KMS-11 (cell line): Measurements from ENCODE around the gene ADAMTS15.

Experiments used
- H2AFZ ChIP-seq: fragments of 200-600 bp; sonication (generic); 2 replicates; pipeline ENCODE4 v1.6.1; 2016; ENCODE audit warnings: antibody characterized with exemption, mixed run types, low read depth
- H3K27ac ChIP-seq: fragments of 200-600 bp; sonication (generic); 2 replicates; pipeline ENCODE4 v1.6.1; 2016; ENCODE audit warnings: mild to moderate bottlenecking, mixed run types
- H3K27me3 ChIP-seq: fragments of 200-600 bp; sonication (generic); 2 replicates; pipeline ENCODE4 v1.6.1; 2017; ENCODE audit warnings: mild to moderate bottlenecking, low read depth, mixed run types, moderate library complexity; ENCODE audit not compliant: insufficient read depth
- H3K36me3 ChIP-seq: fragments of 200-600 bp; sonication (generic); 2 replicates; pipeline ENCODE4 v1.6.1; 2017; ENCODE audit warnings: mild to moderate bottlenecking, mixed run types; ENCODE audit not compliant: insufficient read depth
- H3K4me1 ChIP-seq: fragments of 200-600 bp; sonication (generic); 2 replicates; pipeline ENCODE4 v1.6.1; 2016; ENCODE audit warnings: mild to moderate bottlenecking, low read depth, mixed run types; ENCODE audit not compliant: poor library complexity, severe bottlenecking
- H3K4me2 ChIP-seq: fragments of 200-600 bp; sonication (generic); 2 replicates; pipeline ENCODE4 v1.7.0; 2016; ENCODE audit warnings: mild to moderate bottlenecking, mixed run types
- H3K4me3 ChIP-seq: fragments of 200-600 bp; sonication (generic); IDR thresholded peaks from 2 replicates; pipeline ENCODE4 v1.6.1; 2017; ENCODE audit warnings: low read depth, low read length, mixed read lengths; ENCODE audit not compliant: insufficient read depth
- H3K79me2 ChIP-seq: fragments of 200-600 bp; sonication (generic); 2 replicates; pipeline ENCODE4 v1.6.1; 2016; ENCODE audit warnings: low read depth, mixed run types; ENCODE audit not compliant: insufficient read depth
- H3K9ac ChIP-seq: fragments of 200-600 bp; sonication (generic); 2 replicates; pipeline ENCODE4 v1.6.1; 2016; ENCODE audit warnings: mild to moderate bottlenecking, mixed run types
- H4K20me1 ChIP-seq: fragments of 200-600 bp; sonication (generic); 2 replicates; pipeline ENCODE4 v1.6.1; 2016; ENCODE audit warnings: mild to moderate bottlenecking, mixed run types; ENCODE audit not compliant: insufficient read depth
- TF ChIP-seq, protein P1 (sequence below): fragments of 200-600 bp; sonication (generic); conservative IDR thresholded peaks from 2 replicates; pipeline ENCODE4 v1.6.1; 2017; ENCODE audit warnings: low read depth, mild to moderate bottlenecking, antibody characterized with exemption, low read length, moderate library complexity, mixed read lengths

The ADAMTS15 gene

DNA sequence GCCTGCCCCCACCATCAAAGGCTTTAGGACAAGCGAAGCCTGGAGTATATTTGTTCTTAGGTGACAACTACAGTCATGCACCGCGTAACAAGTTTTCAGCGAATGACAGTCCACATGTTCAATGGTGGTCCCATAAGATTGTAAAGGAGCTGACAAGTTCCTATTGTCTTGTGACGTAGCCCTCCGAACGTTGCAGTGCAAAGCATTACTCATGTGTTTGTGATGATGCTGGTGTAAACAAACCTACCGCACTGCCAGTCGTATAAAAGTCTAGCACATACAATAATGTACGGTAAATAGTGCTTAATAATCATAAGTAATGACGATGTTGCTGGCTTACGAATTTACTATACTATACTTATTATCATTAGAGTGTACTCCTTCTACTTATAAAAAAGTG lies 41.3 kb downstream of the ADAMTS15 start:
- Histone ChIP-seq H3K4me2 (no peak overlapping the region), H3K9ac (no peak overlapping the region), H3K4me1 (no peaks in the 10 kb centered on the region), H3K4me3 (no peak overlapping the region), H3K36me3 (no peaks in the 10 kb centered on the region), H2AFZ (no peak overlapping the region), H3K27me3 (no peaks in the 10 kb centered on the region), H3K27ac (no peak overlapping the region), H4K20me1 (no peaks in the 10 kb centered on the region), H3K79me2 (no peaks in the 10 kb centered on the region)
- TF ChIP-seq, protein P1, sequence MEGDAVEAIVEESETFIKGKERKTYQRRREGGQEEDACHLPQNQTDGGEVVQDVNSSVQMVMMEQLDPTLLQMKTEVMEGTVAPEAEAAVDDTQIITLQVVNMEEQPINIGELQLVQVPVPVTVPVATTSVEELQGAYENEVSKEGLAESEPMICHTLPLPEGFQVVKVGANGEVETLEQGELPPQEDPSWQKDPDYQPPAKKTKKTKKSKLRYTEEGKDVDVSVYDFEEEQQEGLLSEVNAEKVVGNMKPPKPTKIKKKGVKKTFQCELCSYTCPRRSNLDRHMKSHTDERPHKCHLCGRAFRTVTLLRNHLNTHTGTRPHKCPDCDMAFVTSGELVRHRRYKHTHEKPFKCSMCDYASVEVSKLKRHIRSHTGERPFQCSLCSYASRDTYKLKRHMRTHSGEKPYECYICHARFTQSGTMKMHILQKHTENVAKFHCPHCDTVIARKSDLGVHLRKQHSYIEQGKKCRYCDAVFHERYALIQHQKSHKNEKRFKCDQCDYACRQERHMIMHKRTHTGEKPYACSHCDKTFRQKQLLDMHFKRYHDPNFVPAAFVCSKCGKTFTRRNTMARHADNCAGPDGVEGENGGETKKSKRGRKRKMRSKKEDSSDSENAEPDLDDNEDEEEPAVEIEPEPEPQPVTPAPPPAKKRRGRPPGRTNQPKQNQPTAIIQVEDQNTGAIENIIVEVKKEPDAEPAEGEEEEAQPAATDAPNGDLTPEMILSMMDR, result no peak

DNA sequence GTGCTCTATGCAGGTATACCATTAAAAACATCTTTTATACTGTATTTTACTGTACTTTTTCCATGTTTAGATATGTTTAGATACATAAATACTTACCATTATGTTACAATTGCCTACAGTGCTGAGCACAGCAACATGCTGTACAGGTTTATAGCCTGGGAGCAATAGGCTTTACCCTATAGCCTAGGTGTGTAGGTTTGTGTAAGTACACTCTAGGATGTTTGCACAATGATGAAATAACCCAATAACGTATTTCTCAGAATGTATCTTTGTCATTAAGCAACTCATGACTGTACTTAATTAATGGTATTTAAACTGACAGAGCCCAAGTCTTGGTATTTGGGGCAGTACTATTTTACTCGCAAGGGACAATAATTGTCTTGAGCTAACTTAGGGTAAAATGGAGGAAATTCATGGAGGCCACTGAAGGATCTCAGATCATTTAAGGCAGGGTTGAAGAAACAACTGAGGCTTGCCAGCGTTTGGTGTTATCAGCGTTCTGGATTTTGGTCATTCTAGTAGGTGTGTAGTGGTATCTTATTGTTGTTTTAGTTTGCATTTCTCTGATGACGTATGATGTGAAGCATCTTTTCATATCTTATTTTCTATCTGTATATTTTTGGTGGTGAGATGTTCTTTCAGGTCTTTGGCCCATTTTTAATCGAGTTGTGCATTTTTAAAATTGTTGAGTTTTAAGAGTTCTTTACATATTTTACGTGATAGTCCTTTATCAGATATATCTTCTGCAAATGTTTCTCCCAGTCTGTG lies 42.4 kb downstream of the ADAMTS15 start:
- TF ChIP-seq, protein P1, result no peak

DNA sequence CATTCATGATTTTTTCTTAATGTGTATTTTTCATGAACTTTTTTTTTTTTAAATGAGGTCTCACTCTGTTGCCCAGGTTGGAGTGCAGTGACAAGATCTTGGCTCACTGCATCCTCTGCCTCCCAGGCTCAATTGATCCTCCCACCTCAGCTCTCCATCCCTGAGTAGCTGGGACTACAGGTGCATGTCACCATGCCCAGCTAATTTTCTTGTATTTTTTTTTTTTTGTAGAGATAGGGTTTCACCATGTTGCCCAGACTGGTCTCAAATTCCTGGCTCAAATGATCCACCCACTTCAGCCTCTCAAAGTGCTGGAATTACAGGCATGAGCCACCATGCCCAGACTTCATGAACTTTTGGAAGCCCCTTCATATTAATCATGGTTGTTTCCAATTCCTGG lies 49.7 kb downstream of the ADAMTS15 start:
- Histone ChIP-seq H3K27me3 (no peaks in the 10 kb centered on the region), H3K9ac (no peak overlapping the region), H3K4me2 (no peak overlapping the region), H3K4me1 (no peaks in the 10 kb centered on the region), H3K4me3 (no peak overlapping the region), H2AFZ (no peak overlapping the region), H3K27ac (no peak overlapping the region), H3K79me2 (no peaks in the 10 kb centered on the region), H4K20me1 (no peaks in the 10 kb centered on the region), H3K36me3 (no peaks in the 10 kb centered on the region)
- TF ChIP-seq, protein P1, result no peak

More for the DNA sequence above, 42.4 kb downstream of the ADAMTS15 start:
- H3K9ac ChIP-seq, result no peak overlapping the region
- H3K36me3 ChIP-seq, result no peaks in the 10 kb centered on the region
- no peaks in the 10 kb centered on the region for H4K20me1 ChIP-seq
- no peak overlapping the region for H3K4me3 ChIP-seq
- H2AFZ ChIP-seq, result no peak overlapping the region
- H3K79me2 ChIP-seq, result no peaks in the 10 kb centered on the region
- H3K27me3 ChIP-seq, result no peaks in the 10 kb centered on the region
- H3K27ac ChIP-seq, result no peak overlapping the region
- H3K4me1 ChIP-seq, result no peaks in the 10 kb centered on the region
- no peak overlapping the region for H3K4me2 ChIP-seq

DNA sequence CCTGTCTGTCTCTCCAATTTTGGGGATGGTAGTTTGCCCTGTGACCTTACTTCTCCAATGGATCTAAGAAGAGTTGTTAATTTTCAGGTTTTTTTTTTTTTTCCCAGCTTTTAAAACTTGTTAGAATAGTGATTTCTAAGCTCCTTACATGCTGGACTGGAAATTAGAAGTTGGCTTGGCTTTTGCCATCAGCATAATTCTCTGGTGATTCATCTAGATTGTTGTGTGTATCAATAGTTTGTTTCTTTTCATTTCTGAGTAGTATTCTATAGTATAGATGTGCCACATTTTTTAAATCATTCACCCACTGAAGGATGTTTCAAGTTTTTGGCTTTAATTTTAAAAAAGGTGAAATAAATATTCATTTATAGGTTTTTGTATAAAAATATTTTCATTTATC lies 51.4 kb downstream of the ADAMTS15 start:
- Histone ChIP-seq H3K27ac (no peak overlapping the region), H3K4me3 (no peak overlapping the region), H3K4me1 (no peaks in the 10 kb centered on the region), H4K20me1 (no peaks in the 10 kb centered on the region), H3K79me2 (no peaks in the 10 kb centered on the region), H3K36me3 (no peaks in the 10 kb centered on the region), H3K27me3 (no peaks in the 10 kb centered on the region), H2AFZ (no peak overlapping the region), H3K4me2 (no peak overlapping the region), H3K9ac (no peak overlapping the region)
- TF ChIP-seq, protein P1, result no peak
